PC-3 (cell line): ENCODE results near the gene ATXN10.

Experiments
- EZH2 ChIP-seq: fragments of 300-600 bp; sonication (generic); IDR thresholded peaks from one replicate; pipeline ENCODE4 v1.6.1; 2017; ENCODE audit warnings: antibody characterized with exemption, mild to moderate bottlenecking, low read length; ENCODE audit not compliant: unreplicated experiment
- EZH2phosphoT487 ChIP-seq: fragments of 300-600 bp; sonication (generic); IDR thresholded peaks from 2 replicates; pipeline ENCODE4 v1.6.1; 2018; ENCODE audit warnings: mild to moderate bottlenecking, antibody characterized with exemption, low read length, borderline replicate concordance
- TF ChIP-seq, protein P1 (sequence below): fragments of 300-600 bp; sonication (generic); conservative IDR thresholded peaks from 2 replicates; pipeline ENCODE4 v1.5.1; 2017; ENCODE audit warnings: antibody characterized with exemption, low read depth, mild to moderate bottlenecking, low read length

- TF ChIP-seq, protein P1, sequence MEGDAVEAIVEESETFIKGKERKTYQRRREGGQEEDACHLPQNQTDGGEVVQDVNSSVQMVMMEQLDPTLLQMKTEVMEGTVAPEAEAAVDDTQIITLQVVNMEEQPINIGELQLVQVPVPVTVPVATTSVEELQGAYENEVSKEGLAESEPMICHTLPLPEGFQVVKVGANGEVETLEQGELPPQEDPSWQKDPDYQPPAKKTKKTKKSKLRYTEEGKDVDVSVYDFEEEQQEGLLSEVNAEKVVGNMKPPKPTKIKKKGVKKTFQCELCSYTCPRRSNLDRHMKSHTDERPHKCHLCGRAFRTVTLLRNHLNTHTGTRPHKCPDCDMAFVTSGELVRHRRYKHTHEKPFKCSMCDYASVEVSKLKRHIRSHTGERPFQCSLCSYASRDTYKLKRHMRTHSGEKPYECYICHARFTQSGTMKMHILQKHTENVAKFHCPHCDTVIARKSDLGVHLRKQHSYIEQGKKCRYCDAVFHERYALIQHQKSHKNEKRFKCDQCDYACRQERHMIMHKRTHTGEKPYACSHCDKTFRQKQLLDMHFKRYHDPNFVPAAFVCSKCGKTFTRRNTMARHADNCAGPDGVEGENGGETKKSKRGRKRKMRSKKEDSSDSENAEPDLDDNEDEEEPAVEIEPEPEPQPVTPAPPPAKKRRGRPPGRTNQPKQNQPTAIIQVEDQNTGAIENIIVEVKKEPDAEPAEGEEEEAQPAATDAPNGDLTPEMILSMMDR = no peak
- TF ChIP-seq EZH2phosphoT487 (no peak), EZH2 (no peak)
Measured at GRCh38 chr22:45842291-45842991, 170.8 kb downstream of the ATXN10 start.
